ENCODE measurements around the gene ATG16L2. TPM values are rescaled to one million over a fixed set of nuclear protein-coding genes. Genes with fewer than 3 reads are reported as not detected.

Gene ATG16L2
- total RNA-seq, 3 donors from 2014 or later, result 37.7 to 64.3 (median 52.5) TPM

GRCh38 chr11:72836111-72836510, 21.9 kb downstream of the ATG16L2 start:
- Histone ChIP-seq H3K36me3 (ENCODE audit: low read depth) (no peaks in the 10 kb centered on the region), H3K9me3 (no peaks in the 10 kb centered on the region), H3K4me1 (ENCODE audit: low read depth) (peaks cover 5% of the 10 kb centered on the region), H3K4me3 (no peak overlapping the region)
- DNase-seq (no peak), ATAC-seq (no peak)
- intact Hi-C loops (cut with DNase I, micrococcal nuclease), result no loop called here
- no peak for TF ChIP-seq CTCF (IDR thresholded peaks at IDR 0.05)

GRCh38 chr11:72838691-72839305, 24.6 kb downstream of the ATG16L2 start:
- intact Hi-C loops (cut with DNase I, micrococcal nuclease), result no loop called here
- DNase-seq (no peak), ATAC-seq (no peak)
- no peaks in the 10 kb centered on the region for H3K9me3 ChIP-seq
- TF ChIP-seq CTCF (IDR thresholded peaks at IDR 0.05), result no peak
- H3K4me1 ChIP-seq (ENCODE audit: low read depth), result no peaks in the 10 kb centered on the region
- H3K4me3 ChIP-seq, result no peak overlapping the region
- no peaks in the 10 kb centered on the region for H3K36me3 ChIP-seq (ENCODE audit: low read depth)

- intact Hi-C loops (cut with DNase I, micrococcal nuclease), result no loop called here
- H3K4me1 ChIP-seq (ENCODE audit: low read depth), result no peaks in the 10 kb centered on the region
- no peak overlapping the region for H3K4me3 ChIP-seq
- no peak for TF ChIP-seq CTCF (IDR thresholded peaks at IDR 0.05)
- H3K36me3 ChIP-seq (ENCODE audit: low read depth), result no peaks in the 10 kb centered on the region
- no peaks in the 10 kb centered on the region for H3K9me3 ChIP-seq
- no peak for ATAC-seq
- no peak for DNase-seq
Observed at GRCh38 chr11:72840780-72841179, 26.6 kb downstream of the ATG16L2 start.

GRCh38 chr11:72841397-72841796, 27.2 kb downstream of the ATG16L2 start:
- H3K4me3 ChIP-seq, result no peak overlapping the region
- H3K9me3 ChIP-seq, result no peaks in the 10 kb centered on the region
- TF ChIP-seq CTCF (IDR thresholded peaks at IDR 0.05), result no peak
- H3K4me1 ChIP-seq (ENCODE audit: low read depth), result no peaks in the 10 kb centered on the region
- intact Hi-C loops (cut with DNase I, micrococcal nuclease), result no loop called here
- no peaks in the 10 kb centered on the region for H3K36me3 ChIP-seq (ENCODE audit: low read depth)
- ATAC-seq (no peak), DNase-seq (no peak)

GRCh38 chr11:72842126-72842525, 27.9 kb downstream of the ATG16L2 start:
- ATAC-seq (no peak), DNase-seq (no peak)
- H3K4me3 ChIP-seq, result no peak overlapping the region
- intact Hi-C loops (cut with DNase I, micrococcal nuclease), result no loop called here
- no peak for TF ChIP-seq CTCF (IDR thresholded peaks at IDR 0.05)
- no peaks in the 10 kb centered on the region for H3K4me1 ChIP-seq (ENCODE audit: low read depth)
- no peaks in the 10 kb centered on the region for H3K9me3 ChIP-seq
- no peaks in the 10 kb centered on the region for H3K36me3 ChIP-seq (ENCODE audit: low read depth)

Data from mucosa of descending colon (tissue), 3 donors.